ENCODE measurements around the gene ADCY7.

The ADCY7 gene

DNA sequence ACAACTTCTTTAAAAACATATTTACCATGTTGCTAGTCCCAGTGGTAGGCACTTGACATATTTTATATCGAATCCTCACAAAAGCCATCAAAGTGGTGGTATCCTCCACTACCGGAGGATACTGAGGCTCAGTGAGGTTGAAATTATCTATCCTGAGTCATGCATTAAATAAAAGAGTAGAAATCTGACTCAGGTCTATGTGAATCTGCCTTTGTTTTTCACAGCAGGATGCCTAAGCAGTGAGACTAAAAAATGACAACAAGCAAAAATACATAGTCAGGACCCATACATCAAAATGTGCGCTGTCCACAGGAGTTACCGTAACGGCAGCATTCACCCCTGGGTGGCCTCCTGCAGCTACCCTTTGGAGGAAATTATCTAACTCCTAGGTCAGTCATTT is 84.8 kb downstream of the ADCY7 start:
- no peak for DNase-seq

DNA sequence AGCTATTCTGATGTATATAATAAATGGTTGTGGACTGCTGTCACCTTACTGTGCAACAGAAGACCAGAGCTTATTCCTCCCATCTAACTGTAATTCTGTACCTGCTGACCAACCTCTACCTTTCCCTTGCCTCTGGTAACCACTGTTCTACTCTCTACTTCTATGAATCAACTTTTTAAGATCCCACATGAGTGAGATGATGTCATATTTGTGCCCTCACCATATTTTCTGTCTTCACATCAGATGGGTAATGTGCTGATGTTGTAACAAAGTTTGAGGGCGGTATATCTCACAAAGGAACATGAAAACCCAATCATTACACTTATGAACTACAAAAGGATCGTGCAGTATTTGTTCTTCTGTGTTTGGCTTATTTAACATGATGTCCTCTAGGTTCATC is 85.6 kb downstream of the ADCY7 start:
- no peak for DNase-seq

DNA sequence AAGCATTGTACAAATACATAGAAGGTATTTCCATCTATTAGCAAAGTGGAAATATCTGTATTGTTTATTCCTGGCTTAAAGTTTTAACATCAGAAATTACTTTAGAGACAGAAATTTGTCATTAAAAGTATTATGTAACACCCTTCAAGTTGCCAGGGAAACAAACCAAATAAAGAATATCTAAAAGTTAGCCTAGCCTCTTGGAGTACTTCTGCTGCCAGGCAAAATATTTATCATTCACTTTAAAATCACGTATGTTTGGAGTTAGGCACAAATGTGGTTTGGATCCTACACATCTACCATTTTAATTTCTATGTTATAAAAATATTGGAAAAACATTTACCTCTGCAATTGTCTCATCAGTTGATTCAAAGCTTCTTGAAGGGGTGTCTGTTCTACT is 87.7 kb downstream of the ADCY7 start:
- no peak for DNase-seq

DNA sequence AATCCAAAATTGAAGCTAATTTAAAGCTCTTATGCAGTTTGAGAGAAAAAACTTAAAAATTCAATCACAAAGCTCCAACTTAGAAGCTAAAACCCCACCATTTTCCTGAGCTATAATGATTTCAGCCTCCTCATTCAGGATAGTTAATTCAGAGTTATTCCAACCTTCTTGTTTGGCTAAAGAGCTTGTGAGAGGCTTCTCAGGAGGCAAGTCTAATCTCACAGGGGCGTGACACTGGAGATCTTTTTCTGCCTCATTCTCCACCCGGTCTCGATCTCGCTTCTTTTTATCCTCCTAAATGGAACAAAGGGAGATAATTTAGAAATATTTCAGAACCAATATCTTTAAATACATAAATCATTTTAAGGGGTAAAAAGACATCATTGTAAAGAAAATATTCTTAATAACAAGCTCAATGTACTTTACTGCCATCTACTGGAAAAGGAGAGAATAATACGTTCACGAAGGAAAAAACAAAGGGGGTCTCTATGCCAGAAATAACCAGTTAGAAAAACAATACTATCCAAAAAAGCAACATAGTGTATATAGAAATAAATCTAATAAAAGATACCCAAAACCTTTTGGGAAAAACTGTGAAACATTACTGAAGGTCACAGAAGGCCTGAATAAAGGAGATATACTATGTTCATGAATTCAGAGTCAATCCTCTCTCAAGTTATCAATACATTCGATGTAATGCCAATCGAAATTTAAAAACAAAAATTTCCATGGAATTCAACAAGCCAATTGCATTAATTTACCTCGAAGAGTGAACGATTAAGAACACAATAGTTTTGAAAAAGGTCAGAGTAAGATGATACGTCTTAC is 88.5 kb downstream of the ADCY7 start:
- peak in 2 of 6 experiments; percentile 42 to 58 for DNase-seq

DNA sequence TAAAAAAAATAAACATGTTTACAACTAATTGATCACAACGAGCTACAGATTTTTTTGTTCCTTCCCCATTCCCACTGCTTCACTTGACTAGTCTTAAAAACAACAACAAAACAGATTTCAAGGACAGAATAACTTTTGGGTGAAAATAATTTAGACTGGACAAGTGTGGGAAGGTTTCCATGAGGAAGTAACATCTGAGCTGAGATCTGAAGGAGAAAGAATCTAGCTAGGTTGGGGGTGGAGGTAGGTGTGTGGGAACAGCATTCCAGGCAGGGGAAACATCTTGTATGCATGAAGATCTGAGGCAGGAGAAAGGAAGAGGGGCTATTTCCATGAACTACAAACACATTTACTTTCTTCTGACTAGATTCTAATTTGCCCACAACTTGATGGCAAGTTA is 93.3 kb downstream of the ADCY7 start:
- no peak for DNase-seq

DNA sequence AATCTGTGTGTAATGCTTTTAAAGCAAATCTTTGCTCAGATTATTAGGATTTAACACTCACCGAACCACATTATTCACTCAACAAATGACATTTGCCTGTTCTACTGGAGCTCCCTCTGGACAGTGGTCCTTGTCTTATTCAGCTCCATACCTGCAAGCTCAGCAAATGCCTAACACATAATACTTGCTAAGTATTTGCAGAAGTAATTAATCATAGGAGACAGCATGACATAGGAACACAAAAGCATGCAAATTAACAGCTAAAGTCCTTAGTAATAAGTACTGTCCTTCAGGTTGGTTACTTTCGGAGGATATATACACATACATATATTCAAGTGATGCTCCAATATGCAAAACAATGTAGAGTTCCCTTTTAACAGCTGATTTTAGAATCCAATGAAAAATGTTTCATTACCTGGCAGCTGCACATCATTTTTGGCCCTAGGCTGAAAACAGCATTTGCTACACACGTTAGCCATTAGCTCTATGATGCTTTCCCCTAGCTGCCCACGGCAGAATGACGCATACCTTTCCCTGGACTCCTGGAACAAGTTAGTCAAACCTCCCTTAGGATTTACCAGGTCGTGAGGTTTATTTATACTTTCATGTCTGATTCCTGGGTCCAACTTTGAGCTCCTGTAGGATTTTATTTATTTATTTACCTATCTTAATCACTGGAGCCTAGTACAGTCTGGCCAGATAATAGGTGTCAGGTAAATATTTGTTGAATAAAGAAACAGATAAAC is 93.9 kb downstream of the ADCY7 start:
- DNase-seq = no peak

DNA sequence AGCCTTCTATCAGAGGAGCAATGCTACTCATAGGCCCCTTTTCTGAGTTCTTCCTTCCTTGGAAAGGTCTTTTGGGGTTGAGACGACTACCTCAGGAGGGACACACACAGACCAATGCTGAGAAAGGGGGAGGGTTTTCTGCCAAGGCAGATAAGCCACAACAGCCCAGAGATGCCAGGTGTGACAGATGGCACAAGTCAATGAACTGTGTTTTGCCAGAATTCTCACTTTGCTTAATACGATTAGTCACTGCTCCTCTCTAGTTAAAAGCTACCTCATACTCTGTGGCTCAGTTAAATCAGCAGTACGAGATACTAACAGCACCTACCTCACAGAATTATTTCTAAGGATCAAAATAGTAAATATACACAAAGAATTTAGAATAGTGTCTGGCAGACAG is 94.4 kb downstream of the ADCY7 start:
- no peak for DNase-seq

DNA sequence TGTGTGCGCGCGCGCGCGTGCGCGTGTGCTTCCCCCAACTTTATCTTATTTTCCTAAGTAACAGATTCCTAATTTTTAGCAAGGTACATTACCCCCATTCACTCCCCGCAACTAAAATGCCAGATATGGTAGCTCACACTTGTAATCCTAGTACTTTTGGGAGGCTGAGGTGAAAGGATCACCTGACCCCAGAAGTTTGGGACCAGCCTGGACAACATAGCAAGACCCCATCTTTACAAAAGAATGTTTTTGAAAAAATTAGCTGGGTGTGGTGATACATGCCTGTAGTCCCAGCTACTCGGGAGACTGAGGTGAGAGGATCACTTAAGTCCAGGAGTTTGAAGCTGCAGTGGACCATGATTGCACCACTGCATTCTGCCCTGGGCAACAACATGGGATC is 97.3 kb downstream of the ADCY7 start:
- DNase-seq = no peak

DNA sequence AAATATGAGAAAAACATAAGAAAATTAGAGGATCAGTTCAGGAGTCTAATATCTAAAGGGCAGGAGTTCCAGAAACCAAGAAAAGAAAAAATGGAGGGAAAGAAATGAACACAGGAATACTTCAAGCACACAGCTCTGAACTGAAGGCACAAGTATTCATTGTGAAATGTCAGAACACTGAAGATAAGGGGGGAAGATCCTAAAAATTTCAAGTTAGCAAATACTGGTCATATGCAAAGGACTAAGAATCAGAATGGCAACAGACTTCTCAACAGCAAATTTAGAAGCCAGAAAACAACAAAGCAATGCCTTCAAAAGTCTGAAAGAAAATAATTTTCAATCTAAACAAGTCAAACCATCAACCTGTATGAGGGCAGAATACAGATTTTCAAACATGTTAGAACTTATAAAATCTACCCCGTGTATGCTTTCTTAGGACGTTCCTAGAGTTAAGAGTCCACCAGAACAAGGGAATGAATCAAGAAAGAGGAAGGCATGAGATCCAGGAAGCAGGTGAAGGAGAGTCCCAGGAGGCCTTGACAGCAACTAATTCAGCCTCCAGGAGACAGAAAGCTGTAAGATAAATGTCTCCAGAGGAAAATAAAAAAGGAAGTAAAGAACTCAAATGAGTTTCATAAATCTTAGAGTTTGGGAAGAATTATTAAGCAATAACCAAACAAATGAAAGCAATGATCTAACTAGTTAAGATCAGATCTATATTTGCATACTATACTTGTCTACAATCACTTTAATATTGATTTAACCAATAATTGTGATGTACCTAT is 99.6 kb downstream of the ADCY7 start:
- DNase-seq = no peak
